GM23248 (cell line): ENCODE measurements around the gene C15orf40. TPM values are rescaled to one million over a fixed set of nuclear protein-coding genes. Genes with fewer than 3 reads are reported as not detected.
"Not testable (repeated sequence)": the region's sequence is repeated elsewhere in the genome, so short reads cannot be mapped to it uniquely, and the experiment has no call there.

Experiments
- DNase-seq: peaks from one replicate; pipeline ENCODE4 v3.0.0-alpha.2; 2015
- H2AFZ ChIP-seq: fragments of 200-600 bp; sonication (generic); 2 replicates; pipeline ENCODE4 v1.6.1; 2016; ENCODE audit warnings: antibody characterized with exemption
- H3F3A ChIP-seq: fragments of 200-600 bp; sonication (generic); 2 replicates; pipeline ENCODE4 v1.6.1; 2016; ENCODE audit warnings: mild to moderate bottlenecking, antibody characterized with exemption, mixed run types; ENCODE audit not compliant: insufficient read depth
- H3K27ac ChIP-seq: fragments of 200-600 bp; sonication (generic); 2 replicates; pipeline ENCODE4 v1.5.1; 2016; ENCODE audit warnings: mild to moderate bottlenecking
- H3K27me3 ChIP-seq: fragments of 200-600 bp; sonication (generic); replicated peaks from 2 replicates; pipeline ENCODE4 v1.6.1; 2016; ENCODE audit warnings: mild to moderate bottlenecking; ENCODE audit not compliant: insufficient read depth
- H3K36me3 ChIP-seq: fragments of 200-600 bp; sonication (generic); 2 replicates; pipeline ENCODE4 v1.6.1; 2016; ENCODE audit warnings: low read depth, mild to moderate bottlenecking
- H3K4me1 ChIP-seq: fragments of 200-600 bp; sonication (generic); 2 replicates; pipeline ENCODE4 v1.6.1; 2016; ENCODE audit warnings: mild to moderate bottlenecking; ENCODE audit not compliant: insufficient read depth
- H3K4me2 ChIP-seq: fragments of 200-600 bp; sonication (generic); one replicate; pipeline ENCODE4 v1.6.1; 2016; ENCODE audit warnings: mild to moderate bottlenecking; ENCODE audit not compliant: unreplicated experiment
- H3K4me3 ChIP-seq: fragments of 200-600 bp; sonication (generic); 2 replicates; pipeline ENCODE4 v1.5.1; 2016; ENCODE audit warnings: mild to moderate bottlenecking
- H3K79me2 ChIP-seq: fragments of 200-600 bp; sonication (generic); 2 replicates; pipeline ENCODE4 v1.6.1; 2016; ENCODE audit warnings: mild to moderate bottlenecking; ENCODE audit not compliant: insufficient read depth
- H3K9ac ChIP-seq: fragments of 200-600 bp; sonication (generic); 2 replicates; pipeline ENCODE4 v1.6.1; 2016; ENCODE audit warnings: mild to moderate bottlenecking
- H3K9me2 ChIP-seq: fragments of 200-600 bp; sonication (generic); 2 replicates; pipeline ENCODE4 v1.6.1; 2016; ENCODE audit warnings: mixed run types, mild to moderate bottlenecking, moderate library complexity; ENCODE audit not compliant: insufficient read depth
- H3K9me3 ChIP-seq: fragments of 200-600 bp; sonication (generic); one replicate; pipeline ENCODE4 v1.6.1; 2017; ENCODE audit warnings: low read depth
- H4K20me1 ChIP-seq: fragments of 200-600 bp; sonication (generic); 2 replicates; pipeline ENCODE4 v1.6.0; 2016; ENCODE audit not compliant: insufficient read depth
- EZH2 ChIP-seq: fragments of 200-600 bp; sonication (generic); IDR thresholded peaks from 2 replicates; pipeline ENCODE4 v1.6.1; 2018; ENCODE audit warnings: antibody characterized with exemption, mild to moderate bottlenecking; ENCODE audit not compliant: insufficient read depth, poor library complexity, severe bottlenecking
- EZH2phosphoT487 ChIP-seq: fragments of 200-600 bp; sonication (generic); IDR thresholded peaks from 2 replicates; pipeline ENCODE4 v1.6.1; 2018; ENCODE audit warnings: antibody characterized with exemption, moderate library complexity, mild to moderate bottlenecking, low read depth; ENCODE audit not compliant: insufficient read depth
- WGBS, 2 experiments: methylation state at CpG; one replicate each; pipeline ENCODE4 v1.1.6; 2015 to 2017; ENCODE audit warnings: low lambda C conversion rate in 2 of 2, low coverage in 1 of 2; ENCODE audit errors: missing lambda C conversion rate in 2 of 2; 5-methylcytosine and 5-hydroxymethylcytosine counted together
- in situ Hi-C: fragments of 300-500 bp; cut with MboI; formaldehyde crosslinking; loops from 2 replicates; pipeline ENCODE4 v1.15.0; 2020
- polyA plus RNA-seq: library from polyadenylated mRNA; unstranded; fragments of >200 nt; fragmentation: Nextera tagmentation; extraction: Ambion mirVana; gene quantifications from 2 replicates; pipeline ENCODE4 v1.2.1, GENCODE V29; 2016
- total RNA-seq: library from RNA; depleted of rRNA; stranded (reverse); fragments of >200 nt; shearing (Covaris generic); gene quantifications from 2 replicates; pipeline ENCODE4 v1.2.3, GENCODE V29; 2014

The C15orf40 gene
- total and polyA plus RNA-seq, 2 experiments from 2014 or later, result 15.8 to 32.4 TPM

DNA sequence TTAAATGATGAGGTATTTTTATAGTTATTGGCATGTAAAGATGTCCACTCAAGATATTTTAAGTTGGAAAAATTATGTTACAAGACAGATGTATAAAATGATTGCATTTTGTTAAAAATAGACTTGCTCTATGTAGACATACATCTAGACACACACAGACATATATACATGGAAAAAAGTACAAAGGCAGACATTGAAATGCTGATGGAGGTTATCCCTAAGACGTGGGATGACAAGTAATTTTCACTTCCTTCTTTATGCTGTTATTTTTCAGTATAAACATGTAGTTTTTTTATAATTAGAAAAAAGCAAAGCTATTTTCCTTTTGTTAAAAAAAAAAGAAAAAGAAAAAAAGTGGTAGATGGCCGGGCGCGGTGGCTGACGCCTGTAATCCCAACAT, 66.1 kb downstream of the C15orf40 start:
- Histone ChIP-seq H3K79me2 (peaks cover 22% of the 10 kb centered on the region), H3K4me2 (peak overlapping the region; percentile 27), H3K4me3 (no peak overlapping the region), H3K9me2 (no peaks in the 10 kb centered on the region), H3K36me3 (no peaks in the 10 kb centered on the region), H3K27me3 (no peaks in the 10 kb centered on the region), H3K4me1 (peaks cover 23% of the 10 kb centered on the region), H2AFZ (no peak overlapping the region), H3K9me3 (no peaks in the 10 kb centered on the region), H3K9ac (no peak overlapping the region), H3K27ac (peak overlapping the region; percentile 63), H3F3A (peaks cover 19% of the 10 kb centered on the region; the same call in 1 of the 2 replicates), H4K20me1 (no peaks in the 10 kb centered on the region)
- 95 to 98% methylated on average over 5 of the region's 5 CpGs for WGBS, 2 experiments
- TF ChIP-seq EZH2, result no peak
- TF ChIP-seq EZH2phosphoT487, result no peak
- DNase-seq, result no peak
- in situ Hi-C loops, result no loop called here

DNA sequence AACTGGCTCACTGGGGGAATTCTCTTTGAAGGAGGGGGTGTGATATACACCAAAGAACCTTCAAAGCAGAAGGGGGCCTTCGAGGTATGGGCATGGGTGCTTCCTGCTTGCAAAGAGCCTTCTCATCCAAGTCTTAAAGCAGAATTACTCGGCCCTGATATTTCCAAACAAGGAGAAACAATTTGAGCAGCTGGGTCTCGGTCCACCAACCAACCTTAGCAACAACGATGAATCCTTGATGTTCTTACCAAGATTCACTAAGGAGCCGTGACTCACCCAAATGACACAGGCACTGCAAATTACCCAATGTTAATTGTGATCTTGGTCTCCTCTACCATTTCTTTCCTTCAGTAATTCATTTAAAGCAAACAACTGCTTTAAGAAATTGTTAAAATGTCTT, 66.6 kb downstream of the C15orf40 start:
- peaks cover 20% of the 10 kb centered on the region for H3K79me2 ChIP-seq
- no peaks in the 10 kb centered on the region for H3K27me3 ChIP-seq
- H3F3A ChIP-seq, result peaks cover 19% of the 10 kb centered on the region; the same call in 1 of the 2 replicates
- in situ Hi-C loops, result no loop called here
- no peak overlapping the region for H3K4me3 ChIP-seq
- peak; percentile 96 for DNase-seq
- H3K9me2 ChIP-seq, result no peaks in the 10 kb centered on the region
- peak overlapping the region; percentile 27 for H3K4me2 ChIP-seq
- H4K20me1 ChIP-seq, result no peaks in the 10 kb centered on the region
- WGBS, 2 experiments, result 8 to 14% methylated on average over 5 of the region's 5 CpGs
- no peak for TF ChIP-seq EZH2phosphoT487
- H3K36me3 ChIP-seq, result no peaks in the 10 kb centered on the region
- H3K9me3 ChIP-seq, result no peaks in the 10 kb centered on the region
- peak overlapping the region; percentile 63 for H3K27ac ChIP-seq
- peaks cover 23% of the 10 kb centered on the region for H3K4me1 ChIP-seq
- H3K9ac ChIP-seq, result peak overlapping the region; percentile 46; the same call in 1 of the 2 replicates
- no peak overlapping the region for H2AFZ ChIP-seq

DNA sequence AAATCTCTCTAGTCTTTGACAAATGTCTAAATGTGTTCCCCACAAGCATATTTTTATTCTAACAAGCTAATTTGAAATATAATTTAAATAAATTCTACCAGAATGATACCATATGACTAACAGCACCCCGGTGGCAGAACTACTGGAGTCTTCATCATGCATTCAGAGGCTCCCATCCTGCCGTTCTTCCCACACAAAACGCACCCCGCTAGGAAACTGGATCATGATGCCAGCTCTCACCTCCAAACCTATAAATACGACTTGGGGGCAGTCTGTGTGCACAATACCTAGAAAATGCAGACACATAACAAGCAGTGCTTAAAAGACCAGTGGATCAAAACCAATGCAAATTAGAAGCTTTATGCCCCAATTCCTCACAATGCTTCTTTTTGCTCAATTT, 67.4 kb downstream of the C15orf40 start:
- H3K4me3 ChIP-seq, result no peak overlapping the region
- H2AFZ ChIP-seq, result no peak overlapping the region
- no peaks in the 10 kb centered on the region for H3K9me3 ChIP-seq
- no peak overlapping the region for H3K4me2 ChIP-seq
- TF ChIP-seq EZH2phosphoT487 (no peak), EZH2 (no peak)
- peak overlapping the region; percentile 63; the same call in 1 of the 2 replicates for H3K27ac ChIP-seq
- in situ Hi-C loops, result no loop called here
- H4K20me1 ChIP-seq, result no peaks in the 10 kb centered on the region
- H3K9me2 ChIP-seq, result no peaks in the 10 kb centered on the region
- H3K4me1 ChIP-seq, result peaks cover 23% of the 10 kb centered on the region
- H3F3A ChIP-seq, result peaks cover 19% of the 10 kb centered on the region; the same call in 1 of the 2 replicates
- 80% methylated on average over 5 of the region's 5 CpGs for WGBS, 2 experiments
- H3K79me2 ChIP-seq, result peaks cover 20% of the 10 kb centered on the region
- no peak overlapping the region for H3K9ac ChIP-seq
- DNase-seq, result no peak
- no peaks in the 10 kb centered on the region for H3K36me3 ChIP-seq
- H3K27me3 ChIP-seq, result no peaks in the 10 kb centered on the region

DNA sequence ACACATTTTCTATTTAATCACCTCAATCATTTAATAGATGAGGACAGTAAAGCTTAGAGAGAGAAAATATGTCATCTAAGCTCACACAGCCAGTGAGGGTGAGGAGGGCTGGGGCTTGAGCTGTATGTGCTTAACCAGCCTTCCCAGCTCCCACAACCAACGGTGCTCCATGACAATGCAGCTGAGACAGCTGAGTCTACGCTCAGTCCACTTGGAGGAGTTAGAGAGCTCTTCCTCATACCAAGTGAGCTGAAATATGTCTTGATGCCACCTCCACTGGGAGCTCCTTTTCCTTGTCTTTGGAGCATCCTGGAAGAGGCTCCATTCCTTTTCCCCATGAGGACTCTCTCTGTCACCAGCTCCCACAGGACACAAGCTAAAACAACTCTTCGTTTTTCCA, 68.3 kb downstream of the C15orf40 start:
- no peaks in the 10 kb centered on the region for H4K20me1 ChIP-seq
- H3K9me2 ChIP-seq, result no peaks in the 10 kb centered on the region
- no peaks in the 10 kb centered on the region for H3K27me3 ChIP-seq
- no peak overlapping the region for H3K4me3 ChIP-seq
- peak overlapping the region; percentile 30 for H3K4me2 ChIP-seq
- no peaks in the 10 kb centered on the region for H3K9me3 ChIP-seq
- TF ChIP-seq EZH2, result no peak
- in situ Hi-C loops, result no loop called here
- H2AFZ ChIP-seq, result no peak overlapping the region
- peaks cover 23% of the 10 kb centered on the region for H3K4me1 ChIP-seq
- H3K79me2 ChIP-seq, result peaks cover 20% of the 10 kb centered on the region
- peak; percentile 44 for DNase-seq
- H3K9ac ChIP-seq, result no peak overlapping the region
- 79 to 83% methylated on average over 3 of the region's 3 CpGs for WGBS, 2 experiments
- H3K27ac ChIP-seq, result peak overlapping the region; percentile 59
- peaks cover 19% of the 10 kb centered on the region; the same call in 1 of the 2 replicates for H3F3A ChIP-seq
- no peaks in the 10 kb centered on the region for H3K36me3 ChIP-seq

DNA sequence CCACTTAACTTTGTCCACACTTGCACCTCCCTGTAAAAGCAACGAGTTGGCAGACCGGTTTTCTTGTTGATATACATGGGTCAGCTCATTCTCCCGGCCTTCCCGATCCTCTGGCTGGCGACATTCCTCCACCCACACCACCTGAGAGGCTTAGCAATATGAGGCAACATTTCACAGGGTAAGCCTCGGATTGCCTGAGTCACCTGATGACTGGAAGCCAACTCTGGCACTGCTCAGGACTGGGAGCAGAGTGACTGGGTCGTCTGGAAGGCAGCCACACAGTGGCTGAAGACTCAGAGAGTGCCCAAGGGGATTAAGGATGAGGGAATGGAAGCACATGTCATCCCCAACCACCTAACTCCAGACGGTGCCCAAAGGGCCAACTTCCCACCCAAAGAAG, 68.7 kb downstream of the C15orf40 start:
- Histone ChIP-seq H3K4me2 (peak overlapping the region; percentile 30), H3K27me3 (no peaks in the 10 kb centered on the region), H3K79me2 (peaks cover 20% of the 10 kb centered on the region), H3K4me1 (peaks cover 23% of the 10 kb centered on the region), H2AFZ (no peak overlapping the region), H3K36me3 (no peaks in the 10 kb centered on the region), H3K27ac (peak overlapping the region; percentile 59), H3K9me2 (no peaks in the 10 kb centered on the region), H3K9me3 (no peaks in the 10 kb centered on the region), H4K20me1 (no peaks in the 10 kb centered on the region), H3F3A (peaks cover 19% of the 10 kb centered on the region; the same call in 1 of the 2 replicates), H3K9ac (no peak overlapping the region), H3K4me3 (no peak overlapping the region)
- 22 to 26% methylated on average over 8 of the region's 8 CpGs for WGBS, 2 experiments
- TF ChIP-seq EZH2phosphoT487 (no peak), EZH2 (no peak)
- DNase-seq, result peak; percentile 95
- in situ Hi-C loops, result no loop called here

DNA sequence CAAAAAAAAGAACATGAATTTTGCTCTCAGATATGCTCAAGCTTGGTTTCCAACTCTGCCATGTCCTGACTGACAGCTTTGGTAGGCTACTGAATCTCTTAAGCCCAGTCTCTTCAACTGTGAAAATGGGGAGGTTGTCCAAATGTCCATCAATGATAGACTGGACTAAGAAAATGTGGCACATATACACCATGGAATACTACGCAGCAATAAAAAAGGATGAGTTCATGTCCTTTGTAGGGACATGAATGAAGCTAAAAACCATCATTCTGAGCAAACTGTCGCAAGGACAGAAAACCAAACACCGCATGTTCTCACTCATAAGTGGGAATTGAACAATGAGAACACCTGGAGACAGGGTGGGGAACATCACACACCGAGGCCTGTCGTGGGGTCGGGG, 71.8 kb downstream of the C15orf40 start:
- DNase-seq, H3K9ac ChIP-seq, H3K27ac ChIP-seq, H2AFZ ChIP-seq, H4K20me1 ChIP-seq, H3K79me2 ChIP-seq, H3K4me3 ChIP-seq, H3K4me2 ChIP-seq, H3K36me3 ChIP-seq, H3K27me3 ChIP-seq, in situ Hi-C loops, H3K9me2 ChIP-seq, H3K9me3 ChIP-seq: not testable (repeated sequence)
- Histone ChIP-seq H3F3A (peaks cover 18% of the 10 kb centered on the region; the same call in 1 of the 2 replicates), H3K4me1 (peaks cover 29% of the 10 kb centered on the region)
- 88 to 93% methylated on average over 5 to 6 of the region's 6 CpGs for WGBS, 2 experiments
